Body of pancreas (tissue), 4 donors: Measurements from ENCODE around the gene SUPT7L. TPM values are rescaled to one million over a fixed set of nuclear protein-coding genes. Genes with fewer than 3 reads are reported as not detected.

Experiments used
- ATAC-seq: fragments of 150-250 bp; one replicate; pipeline ENCODE4 v1.9.1; 2016
- DNase-seq, 4 donors: peaks; one replicate each; pipeline ENCODE4 v3.0.0-alpha.2; 2019
- H3K27ac ChIP-seq, 4 donors: fragments of 200-600 bp; sonication (generic); 1 replicate in 3 of 4; 2 replicates in 1 of 4; pipeline versions ENCODE4 v1.5.1 to v1.6.1; 2016 to 2019; ENCODE audit warnings: mild to moderate bottlenecking in 1 of 4, mixed read lengths in 1 of 4, moderate library complexity in 1 of 4
- H3K27me3 ChIP-seq, 2 donors: fragments of 200-600 bp; sonication (generic); one replicate each; pipeline ENCODE4 v1.6.0; 2016; ENCODE audit warnings: mild to moderate bottlenecking in 1 of 2
- H3K36me3 ChIP-seq, 2 donors: fragments of 200-600 bp; sonication (generic); replicated peaks in 1 of 2; 2 replicates each; pipeline ENCODE4 v1.5.1; 2016; ENCODE audit warnings: low read depth in 2 of 2; ENCODE audit not compliant: insufficient read depth in 1 of 2
- H3K4me1 ChIP-seq: fragments of 200-600 bp; sonication (generic); one replicate; pipeline ENCODE4 v1.6.0; 2016
- H3K4me3 ChIP-seq, 2 donors: fragments of 200-600 bp; sonication (generic); 1 replicate in 1 of 2; 2 replicates in 1 of 2; pipeline ENCODE4 v1.5.1; 2016 to 2019
- H3K9me3 ChIP-seq, 3 donors: fragments of 200-600 bp; sonication (generic); 1 replicate in 2 of 3; 2 replicates in 1 of 3; pipeline ENCODE4 v1.5.1; 2016
- POLR2A ChIP-seq, 3 donors: fragments of 450-650 bp; IDR thresholded peaks; one replicate each; pipeline ENCODE4 v1.6.1; 2016; ENCODE audit warnings: antibody characterized with exemption in 3 of 3, mild to moderate bottlenecking in 2 of 3
- whole genome bisulfite sequencing, 2 donors: methylation state at CpG; one replicate each; pipeline ENCODE4 v1.1.5; 2017; 5-methylcytosine and 5-hydroxymethylcytosine counted together
- intact Hi-C: fragments of 100-400 bp; cut with DNase I; formaldehyde crosslinking; loops from one replicate; pipeline ENCODE4 v1.15.1; 2023
- total RNA-seq, 2 donors: library from RNA; depleted of rRNA; stranded (reverse); fragments of >200 nt; gene quantifications; one replicate each; pipeline ENCODE4 v1.1.0, GENCODE V29; 2016
- TF ChIP-seq, protein P1 (sequence below), 7 experiments: fragments of 450-650 bp in 4 of 7; fragments of 200-600 bp in 3 of 7; sonication (generic) in 3 of 7; IDR thresholded peaks; one replicate each; pipeline ENCODE4 v1.5.1; 2016 to 2019; ENCODE audit warnings: antibody characterized with exemption in 7 of 7

The SUPT7L gene
- total RNA-seq, 2 donors from 2014 or later = 18.4 to 29.3 TPM

DNA sequence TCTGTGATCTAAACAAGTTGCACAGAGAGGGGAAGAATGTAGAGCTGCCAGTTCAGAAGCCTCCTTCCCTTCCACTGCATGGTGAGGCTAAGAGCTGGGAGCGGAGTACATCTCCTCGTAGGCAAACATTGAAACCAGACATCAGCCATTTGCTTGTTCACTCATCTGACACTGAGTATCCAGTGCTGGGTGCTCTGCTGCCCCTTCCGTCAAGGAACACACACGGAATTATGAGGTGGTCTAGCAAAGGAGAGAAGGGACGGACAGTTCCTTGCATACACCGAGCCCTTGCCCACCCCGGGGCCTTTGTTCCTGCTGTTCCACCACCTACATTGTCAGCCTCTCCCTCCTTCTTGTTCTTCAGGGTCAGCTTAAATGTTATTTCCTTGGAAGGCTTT, 44.8 kb upstream of the SUPT7L start:
- intact Hi-C loops = no loop called here
- no peak for DNase-seq

DNA sequence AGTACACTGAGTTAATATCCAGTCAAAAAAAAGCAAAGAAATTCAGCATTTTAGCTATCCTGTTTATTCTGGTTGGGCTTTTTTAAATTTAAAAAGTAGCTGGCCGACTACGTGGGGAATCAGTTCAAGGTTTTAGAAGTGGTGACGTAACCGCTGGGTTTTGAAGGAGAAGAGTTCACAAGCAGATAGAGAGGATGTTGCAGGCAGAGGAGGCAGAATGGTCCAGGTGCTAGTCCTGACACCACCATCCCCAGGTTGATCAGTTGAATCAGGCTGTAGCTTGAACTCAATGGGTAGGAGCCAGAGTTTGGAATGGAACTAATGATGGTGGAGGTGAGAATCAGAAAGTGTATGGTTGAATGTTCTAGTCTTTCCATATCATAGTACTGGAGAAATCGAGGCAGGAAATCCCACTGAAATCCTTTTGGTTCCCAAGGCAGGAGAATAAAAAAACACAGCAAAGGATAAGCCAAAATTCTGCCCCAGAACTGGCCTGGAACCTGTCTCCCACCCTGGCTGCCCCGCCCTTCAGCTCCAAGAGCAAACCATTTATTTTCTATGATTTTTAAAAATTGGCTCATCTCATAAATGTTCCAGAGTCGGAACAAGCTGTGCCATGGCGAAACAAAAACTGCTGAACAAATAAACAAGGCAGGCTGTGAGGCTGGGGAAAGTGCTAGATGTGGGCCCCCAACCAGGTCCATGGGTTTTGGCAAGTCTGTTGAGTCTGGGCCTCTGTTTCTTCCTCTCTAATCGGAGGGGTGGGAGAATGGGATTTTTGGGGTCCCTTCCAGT, 44.2 kb upstream of the SUPT7L start:
- Histone ChIP-seq H3K4me3 (no peak overlapping the region), H3K36me3 (no peaks in the 10 kb centered on the region), H3K27ac (no peak overlapping the region), H3K4me1 (peaks cover 43% of the 10 kb centered on the region), H3K9me3 (no peaks in the 10 kb centered on the region), H3K27me3 (no peaks in the 10 kb centered on the region)
- intact Hi-C loops = no loop called here
- TF ChIP-seq, protein P1, sequence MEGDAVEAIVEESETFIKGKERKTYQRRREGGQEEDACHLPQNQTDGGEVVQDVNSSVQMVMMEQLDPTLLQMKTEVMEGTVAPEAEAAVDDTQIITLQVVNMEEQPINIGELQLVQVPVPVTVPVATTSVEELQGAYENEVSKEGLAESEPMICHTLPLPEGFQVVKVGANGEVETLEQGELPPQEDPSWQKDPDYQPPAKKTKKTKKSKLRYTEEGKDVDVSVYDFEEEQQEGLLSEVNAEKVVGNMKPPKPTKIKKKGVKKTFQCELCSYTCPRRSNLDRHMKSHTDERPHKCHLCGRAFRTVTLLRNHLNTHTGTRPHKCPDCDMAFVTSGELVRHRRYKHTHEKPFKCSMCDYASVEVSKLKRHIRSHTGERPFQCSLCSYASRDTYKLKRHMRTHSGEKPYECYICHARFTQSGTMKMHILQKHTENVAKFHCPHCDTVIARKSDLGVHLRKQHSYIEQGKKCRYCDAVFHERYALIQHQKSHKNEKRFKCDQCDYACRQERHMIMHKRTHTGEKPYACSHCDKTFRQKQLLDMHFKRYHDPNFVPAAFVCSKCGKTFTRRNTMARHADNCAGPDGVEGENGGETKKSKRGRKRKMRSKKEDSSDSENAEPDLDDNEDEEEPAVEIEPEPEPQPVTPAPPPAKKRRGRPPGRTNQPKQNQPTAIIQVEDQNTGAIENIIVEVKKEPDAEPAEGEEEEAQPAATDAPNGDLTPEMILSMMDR (IDR thresholded peaks at IDR 0.05) = no peak
- no peak for TF ChIP-seq POLR2A (IDR thresholded peaks at IDR 0.05)
- WGBS, 2 donors = 70 to 75% methylated on average over 9 of the region's 9 CpGs
- no peak for DNase-seq
- ATAC-seq = no peak

More for the DNA sequence above, 44.8 kb upstream of the SUPT7L start:
- H3K4me3 ChIP-seq = no peak overlapping the region
- TF ChIP-seq, protein P1 (IDR thresholded peaks at IDR 0.05) = no peak
- TF ChIP-seq POLR2A (IDR thresholded peaks at IDR 0.05) = no peak
- 84 to 87% methylated on average over 7 of the region's 7 CpGs for WGBS, 2 donors
- peaks cover 43% of the 10 kb centered on the region for H3K4me1 ChIP-seq
- no peaks in the 10 kb centered on the region for H3K27me3 ChIP-seq
- H3K36me3 ChIP-seq = no peaks in the 10 kb centered on the region
- ATAC-seq = no peak
- H3K27ac ChIP-seq = no peak overlapping the region
- H3K9me3 ChIP-seq = no peaks in the 10 kb centered on the region

DNA sequence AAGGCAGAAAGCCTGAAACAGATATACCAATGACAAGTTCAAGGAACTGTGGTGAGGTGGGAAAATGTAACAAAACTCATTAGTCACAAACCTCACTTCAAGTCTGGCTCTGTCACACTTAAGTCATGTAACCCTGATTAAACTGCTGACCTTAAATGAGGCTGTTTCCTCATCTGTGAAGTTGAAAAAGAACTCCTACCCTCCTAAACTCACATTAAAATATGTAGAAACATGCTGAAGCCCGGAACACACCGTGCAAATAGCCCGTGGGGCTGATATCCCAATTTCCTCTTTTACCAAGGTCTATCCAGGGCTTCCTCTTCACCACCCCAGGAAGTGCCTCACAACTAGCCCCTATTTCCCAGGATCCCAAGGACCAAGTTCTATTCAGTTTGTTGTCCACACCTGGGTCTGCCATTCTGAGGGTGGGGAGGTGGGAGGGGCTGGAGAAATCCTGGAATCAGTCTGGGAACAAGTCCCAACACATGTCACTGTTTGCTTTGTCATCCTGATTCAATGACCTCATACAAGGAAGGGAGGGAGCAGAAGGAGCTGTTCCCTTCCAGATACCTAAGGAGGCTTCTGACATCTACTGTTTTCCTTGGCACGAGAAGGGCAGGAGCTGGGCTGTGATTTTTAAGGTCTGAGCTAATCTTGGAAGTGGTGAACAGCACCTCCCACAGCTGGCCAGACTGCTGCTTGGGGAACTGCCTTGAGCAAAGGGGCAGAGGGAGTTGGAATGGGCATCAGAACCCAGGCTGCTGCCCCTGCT, 42.6 kb upstream of the SUPT7L start:
- ATAC-seq (peak; percentile 97), DNase-seq (peak; percentile 85 to 94 (median 90))
- Histone ChIP-seq H3K36me3 (no peaks in the 10 kb centered on the region), H3K9me3 (no peaks in the 10 kb centered on the region), H3K27me3 (no peaks in the 10 kb centered on the region), H3K4me3 (no peak overlapping the region), H3K27ac (peak overlapping the region; percentile 60 to 96 (median 90)), H3K4me1 (peaks cover 47% of the 10 kb centered on the region)
- 5 to 14% methylated on average over 4 of the region's 4 CpGs for WGBS, 2 donors
- intact Hi-C loops = no loop called here
- TF ChIP-seq POLR2A (IDR thresholded peaks at IDR 0.05) = peak in 2 of 3 donors; percentile 44 to 58
- TF ChIP-seq, protein P1 (IDR thresholded peaks at IDR 0.05) = no peak

DNA sequence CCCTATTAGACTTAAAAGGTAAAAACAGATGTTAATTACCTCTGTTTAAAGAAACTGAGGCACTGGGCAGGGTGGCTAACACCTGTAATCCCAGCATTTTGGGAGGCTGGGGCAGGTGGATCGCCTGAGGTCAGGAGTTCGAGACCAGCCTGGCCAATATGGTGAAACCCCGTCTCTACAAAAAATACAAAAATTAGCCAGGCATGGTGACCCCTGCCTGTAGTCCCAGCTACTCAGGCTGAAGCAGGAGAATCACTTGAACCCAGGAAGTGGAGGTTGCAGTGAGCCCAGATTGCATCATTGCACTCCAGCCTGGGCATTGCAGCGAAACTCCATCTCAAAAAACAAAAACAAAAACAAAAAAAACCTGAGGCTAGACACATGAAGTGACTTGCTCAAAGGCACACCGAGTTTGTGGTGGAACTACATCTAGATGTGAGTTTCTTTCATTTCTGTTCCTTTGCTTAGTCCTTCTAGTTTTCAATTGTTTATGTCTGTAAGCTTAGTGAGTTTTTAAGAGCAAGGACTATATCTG, 41.0 kb upstream of the SUPT7L start:
- H3K4me3 ChIP-seq = no peak overlapping the region
- H3K27ac ChIP-seq = no peak overlapping the region
- TF ChIP-seq POLR2A (IDR thresholded peaks at IDR 0.05) = no peak
- TF ChIP-seq, protein P1 (IDR thresholded peaks at IDR 0.05) = no peak
- peaks cover 47% of the 10 kb centered on the region for H3K4me1 ChIP-seq
- no peak for ATAC-seq
- DNase-seq = no peak
- no peaks in the 10 kb centered on the region for H3K36me3 ChIP-seq
- intact Hi-C loops = loop anchor here (5.0 kb wide), 1 partner anchor 748 kb away; no protein-coding TSS in a partner anchor
- H3K27me3 ChIP-seq = no peaks in the 10 kb centered on the region
- no peaks in the 10 kb centered on the region for H3K9me3 ChIP-seq
- WGBS, 2 donors = 73 to 86% methylated on average over 5 of the region's 5 CpGs
